ENCODE measurements around the gene RNF208. TPM values are rescaled to one million over a fixed set of nuclear protein-coding genes. Genes with fewer than 3 reads are reported as not detected.

The RNF208 gene
- total and polyA plus RNA-seq, 9 of the 15 experiments (the other 6 are each of a cell fraction or from before 2014, with no cell fraction given) = 0.15 to 6.9 (median 0.50) TPM; not detected in 2

DNA sequence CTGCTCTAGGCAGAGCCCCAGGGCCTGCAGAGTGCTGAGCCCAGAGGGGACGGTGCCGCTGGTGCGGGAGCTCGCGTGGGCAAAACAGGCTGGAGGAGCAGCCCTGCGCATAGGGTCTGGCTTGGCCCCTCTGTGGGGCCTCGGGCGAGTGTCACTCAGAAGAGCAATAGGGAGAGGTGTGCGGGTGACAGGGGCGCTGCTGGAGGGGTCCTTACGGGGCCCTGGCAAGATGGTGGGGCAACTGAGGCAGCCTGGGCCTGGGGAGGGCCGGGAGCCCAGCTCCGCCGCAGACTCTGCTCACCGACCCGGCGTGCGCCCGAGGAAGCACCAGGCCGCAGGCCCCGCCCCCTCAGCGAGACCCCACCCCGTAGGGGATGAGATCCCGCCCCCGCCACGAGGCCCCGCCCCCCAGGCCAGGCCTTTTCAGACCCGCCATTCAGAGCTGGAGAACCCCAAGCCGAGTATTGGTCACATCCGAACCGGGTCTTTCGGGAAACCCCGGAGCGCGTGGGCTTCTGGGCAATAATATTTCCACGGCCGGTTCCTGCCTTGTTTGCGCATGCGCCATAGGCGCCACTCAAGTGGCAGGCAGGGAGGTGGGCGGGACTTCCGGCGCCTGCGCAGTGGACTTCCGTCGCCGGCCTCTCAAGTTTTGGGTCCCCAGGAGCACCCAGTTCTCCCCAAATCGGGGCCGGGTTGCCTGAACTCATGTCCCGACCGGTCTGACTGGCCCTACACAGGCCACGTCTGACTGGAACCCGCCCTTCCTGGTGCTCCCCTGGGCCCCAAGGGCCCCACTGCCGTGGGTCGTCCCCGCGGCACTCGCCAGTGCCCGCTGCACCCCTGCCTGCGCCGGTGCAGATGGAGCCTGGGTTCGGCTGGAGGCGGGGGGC is 1.3 kb upstream of the RNF208 start (continued):
- TF ChIP-seq KDM2B (CRISPR knock-in tag; IDR thresholded peaks at IDR 0.05) (0 out of 2 replicates have a peak, but pooled peaks have one; percentile 48), RBFOX2 (IDR thresholded peaks at IDR 0.05; ENCODE audit: low read depth, low read length) (peak; percentile 84), SP2 (IDR thresholded peaks at IDR 0.05; ENCODE audit: extremely low read depth, low read depth, low read length, poor library complexity, severe bottlenecking) (peak; percentile 56), KAT2B (IDR thresholded peaks at IDR 0.05; ENCODE audit: low read depth, low read length) (no peak), KAT7 (CRISPR knock-in tag; IDR thresholded peaks at IDR 0.05; ENCODE audit: borderline replicate concordance) (no peak; the same call in 1 of the 2 replicates), CREB3L1 (IDR thresholded peaks at IDR 0.05; ENCODE audit: borderline replicate concordance, low read depth) (peak; percentile 49; the same call in 1 of the 2 replicates), ZNF134 (CRISPR knock-in tag; conservative IDR thresholded peaks at IDR 0.05) (no peak), POLR2AphosphoS2 (IDR thresholded peaks at IDR 0.05; ENCODE audit: low read length) (no peak; the same call in 1 of the 2 replicates), RBM39 (optimal IDR thresholded peaks at IDR 0.05; ENCODE audit: low read depth, low read length) (no peak), ZNF77 (CRISPR knock-in tag; IDR thresholded peaks at IDR 0.05) (no peak), FUS (optimal IDR thresholded peaks at IDR 0.05; ENCODE audit: low read depth, low read length) (no peak), DDX20 (tag; IDR thresholded peaks at IDR 0.05; ENCODE audit: low read depth) (no peak), MLX (CRISPR knock-in tag; conservative IDR thresholded peaks at IDR 0.05) (no peak), YY1 (IDR thresholded peaks at IDR 0.05; ENCODE audit: borderline replicate concordance in 1 of 3, control insufficient read depth in 1 of 3, extremely low read depth in 1 of 3, insufficient read depth in 3 of 3, insufficient read length in 1 of 3, insufficient replicate concordance in 2 of 3, low read depth in 1 of 3, low read length in 2 of 3) (peak in 2 of 3 experiments; percentile 82 to 83), CC2D1A (IDR thresholded peaks at IDR 0.05) (no peak), STAT6 (CRISPR knock-in tag; IDR thresholded peaks at IDR 0.05) (no peak)
- TF ChIP-seq, protein P1, sequence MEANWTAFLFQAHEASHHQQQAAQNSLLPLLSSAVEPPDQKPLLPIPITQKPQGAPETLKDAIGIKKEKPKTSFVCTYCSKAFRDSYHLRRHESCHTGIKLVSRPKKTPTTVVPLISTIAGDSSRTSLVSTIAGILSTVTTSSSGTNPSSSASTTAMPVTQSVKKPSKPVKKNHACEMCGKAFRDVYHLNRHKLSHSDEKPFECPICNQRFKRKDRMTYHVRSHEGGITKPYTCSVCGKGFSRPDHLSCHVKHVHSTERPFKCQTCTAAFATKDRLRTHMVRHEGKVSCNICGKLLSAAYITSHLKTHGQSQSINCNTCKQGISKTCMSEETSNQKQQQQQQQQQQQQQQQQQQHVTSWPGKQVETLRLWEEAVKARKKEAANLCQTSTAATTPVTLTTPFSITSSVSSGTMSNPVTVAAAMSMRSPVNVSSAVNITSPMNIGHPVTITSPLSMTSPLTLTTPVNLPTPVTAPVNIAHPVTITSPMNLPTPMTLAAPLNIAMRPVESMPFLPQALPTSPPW (CRISPR knock-in tag; IDR thresholded peaks at IDR 0.05) = peak; percentile 55
- TF ChIP-seq, protein P2, sequence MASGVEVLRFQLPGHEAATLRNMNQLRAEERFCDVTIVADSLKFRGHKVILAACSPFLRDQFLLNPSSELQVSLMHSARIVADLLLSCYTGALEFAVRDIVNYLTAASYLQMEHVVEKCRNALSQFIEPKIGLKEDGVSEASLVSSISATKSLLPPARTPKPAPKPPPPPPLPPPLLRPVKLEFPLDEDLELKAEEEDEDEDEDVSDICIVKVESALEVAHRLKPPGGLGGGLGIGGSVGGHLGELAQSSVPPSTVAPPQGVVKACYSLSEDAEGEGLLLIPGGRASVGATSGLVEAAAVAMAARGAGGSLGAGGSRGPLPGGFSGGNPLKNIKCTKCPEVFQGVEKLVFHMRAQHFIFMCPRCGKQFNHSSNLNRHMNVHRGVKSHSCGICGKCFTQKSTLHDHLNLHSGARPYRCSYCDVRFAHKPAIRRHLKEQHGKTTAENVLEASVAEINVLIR (CRISPR knock-in tag; IDR thresholded peaks at IDR 0.05) = no peak

Measured in K562 (cell line).